Activated CD8-positive, alpha-beta memory T cell treated with anti-CD3 and anti-CD28 coated beads, Interleukin-2, amount 50 U/mL, for 4 hours (primary cell): ENCODE results near the gene SKIL.

Experiments used
- DNase-seq: peaks from one replicate; pipeline ENCODE4 v3.0.0-alpha.2; 2020

Gene SKIL

GRCh38 chr3:170438836-170439235 lies 81.3 kb downstream of the SKIL start:
- no peak for DNase-seq

DNA sequence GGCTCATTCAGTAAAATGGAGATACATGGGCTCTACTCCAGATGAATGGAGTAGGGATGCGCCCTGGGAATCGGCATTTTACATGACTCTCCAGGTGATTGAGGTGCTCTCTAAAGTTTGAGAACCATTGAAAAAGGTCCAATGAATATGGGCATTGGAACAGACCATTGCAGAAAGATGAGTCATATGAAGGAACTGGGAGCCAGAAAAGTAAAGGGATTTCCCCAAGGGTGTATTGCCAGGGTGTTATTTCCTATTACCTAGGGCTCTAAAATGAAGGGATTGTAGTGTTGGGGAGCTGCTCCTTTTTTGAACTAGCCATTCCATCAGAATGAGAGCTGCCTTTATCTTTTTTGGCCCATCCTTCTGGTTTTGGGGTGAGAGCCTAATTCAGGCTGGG lies 82.8 kb downstream of the SKIL start:
- DNase-seq = no peak

DNA sequence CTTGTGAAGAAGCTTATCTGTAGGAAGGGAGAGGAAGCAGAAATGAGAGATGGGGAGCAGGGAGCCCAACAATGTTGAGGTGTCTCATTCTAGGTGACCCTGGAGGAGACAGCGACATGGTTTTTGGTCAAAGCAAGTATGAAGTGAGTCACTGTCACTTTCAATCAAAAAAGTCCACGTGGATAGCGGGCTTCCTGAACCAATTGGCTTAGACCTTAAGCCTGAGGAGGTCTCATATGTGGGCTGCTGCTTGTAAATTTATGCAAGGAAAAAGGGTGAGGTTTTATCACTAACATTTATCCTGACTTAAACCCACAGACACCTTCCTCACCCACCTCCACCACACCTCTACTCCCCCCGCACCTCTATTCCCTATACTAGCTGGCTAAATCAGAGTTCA lies 83.9 kb downstream of the SKIL start:
- no peak for DNase-seq

DNA sequence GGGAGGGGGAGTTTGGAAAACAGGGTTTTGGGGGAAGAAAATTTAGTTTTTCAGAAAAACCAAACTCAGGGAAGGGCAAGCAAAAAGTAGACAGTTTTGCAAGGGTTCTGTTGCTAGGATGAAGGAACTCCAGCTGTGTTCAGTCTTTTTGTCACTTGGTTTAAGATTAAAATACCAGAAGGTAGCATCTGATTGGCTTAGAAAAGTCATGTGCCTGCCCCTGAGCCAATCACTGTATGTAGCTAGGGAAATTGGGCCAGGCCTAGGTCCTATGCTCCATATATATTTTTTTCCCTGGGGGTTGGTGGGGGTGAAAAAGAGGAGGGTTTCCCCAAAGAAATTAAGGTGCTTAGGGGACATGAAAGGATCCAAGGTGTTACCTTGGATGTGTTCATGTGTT lies 85.4 kb downstream of the SKIL start:
- DNase-seq = no peak

DNA sequence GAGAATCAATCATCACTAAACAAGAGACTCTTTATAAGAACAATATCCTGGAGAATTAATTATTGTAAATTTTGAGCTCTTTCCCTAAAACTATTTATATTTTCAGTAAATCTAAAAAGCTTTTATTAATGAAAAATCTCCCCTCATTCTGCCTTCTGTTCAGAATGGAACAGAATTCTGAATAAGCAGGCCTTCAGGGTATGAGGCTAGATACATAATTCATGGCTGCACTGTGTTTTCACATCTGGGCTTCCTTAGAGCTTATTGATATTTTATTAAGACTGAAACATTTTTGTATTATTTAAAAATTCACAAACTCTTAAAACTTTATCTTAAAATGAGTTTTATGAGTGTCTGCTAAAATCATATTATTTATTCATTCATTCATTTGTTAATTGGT lies 85.9 kb downstream of the SKIL start:
- DNase-seq = no peak
